Measurements from ENCODE around the gene BLVRA. TPM values are rescaled to one million over a fixed set of nuclear protein-coding genes. Genes with fewer than 3 reads are reported as not detected.
A peak's percentile ranks its signal among the peaks of the same experiment; 100 is the strongest.
"Not testable (repeated sequence)": the region's sequence is repeated elsewhere in the genome, so short reads cannot be mapped to it uniquely, and the experiment has no call there.

BLVRA gene
- total RNA-seq, 6 experiments from 2014 or later, result 3.1 to 14.7 (median 5.6) TPM

DNA sequence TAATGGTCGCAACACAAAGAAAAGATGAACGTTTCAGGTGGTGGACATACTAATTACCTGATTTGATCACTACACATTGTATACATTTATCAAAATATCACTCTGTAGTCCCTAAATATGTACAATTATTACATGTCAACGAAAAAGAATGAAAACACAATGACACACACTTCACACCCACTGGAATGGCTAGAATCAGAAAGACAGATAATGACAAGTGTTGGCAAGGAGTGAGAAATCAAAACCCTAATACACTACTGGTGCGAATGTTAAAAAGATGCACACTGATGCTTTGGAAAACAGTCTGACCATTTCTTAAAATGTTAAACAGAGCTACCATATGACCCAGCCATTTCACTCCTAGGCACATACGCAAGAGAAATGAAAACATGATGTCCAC lies 31.5 kb upstream of the BLVRA start:
- TF ChIP-seq, protein P1, sequence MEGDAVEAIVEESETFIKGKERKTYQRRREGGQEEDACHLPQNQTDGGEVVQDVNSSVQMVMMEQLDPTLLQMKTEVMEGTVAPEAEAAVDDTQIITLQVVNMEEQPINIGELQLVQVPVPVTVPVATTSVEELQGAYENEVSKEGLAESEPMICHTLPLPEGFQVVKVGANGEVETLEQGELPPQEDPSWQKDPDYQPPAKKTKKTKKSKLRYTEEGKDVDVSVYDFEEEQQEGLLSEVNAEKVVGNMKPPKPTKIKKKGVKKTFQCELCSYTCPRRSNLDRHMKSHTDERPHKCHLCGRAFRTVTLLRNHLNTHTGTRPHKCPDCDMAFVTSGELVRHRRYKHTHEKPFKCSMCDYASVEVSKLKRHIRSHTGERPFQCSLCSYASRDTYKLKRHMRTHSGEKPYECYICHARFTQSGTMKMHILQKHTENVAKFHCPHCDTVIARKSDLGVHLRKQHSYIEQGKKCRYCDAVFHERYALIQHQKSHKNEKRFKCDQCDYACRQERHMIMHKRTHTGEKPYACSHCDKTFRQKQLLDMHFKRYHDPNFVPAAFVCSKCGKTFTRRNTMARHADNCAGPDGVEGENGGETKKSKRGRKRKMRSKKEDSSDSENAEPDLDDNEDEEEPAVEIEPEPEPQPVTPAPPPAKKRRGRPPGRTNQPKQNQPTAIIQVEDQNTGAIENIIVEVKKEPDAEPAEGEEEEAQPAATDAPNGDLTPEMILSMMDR (IDR thresholded peaks at IDR 0.05), result no peak
- TF ChIP-seq POLR2A (IDR thresholded peaks at IDR 0.05), result no peak
- Histone ChIP-seq H3K4me3 (no peak overlapping the region), H3K36me3 (no peaks in the 10 kb centered on the region), H3K9me3 (no peaks in the 10 kb centered on the region), H3K27ac (no peak overlapping the region), H3K4me1 (peaks cover 0 to 15% (median 2%) of the 10 kb centered on the region in 4 donors), H3K27me3 (no peaks in the 10 kb centered on the region)
- ATAC-seq (no peak), DNase-seq (no peak)
- intact Hi-C loops (cut with DNase I), result loop anchor here in 1 of 2 donors (10.0 kb wide), 1 partner anchor 142 kb away; the partner anchor contains the start of gene STK17A
- 89% methylated on average over 5 of the region's 5 CpGs for WGBS (ENCODE audit: insufficient coverage, low coverage, low lambda C conversion rate, missing lambda C conversion rate)

GRCh38 chr7:43727494-43727893 lies 31.0 kb upstream of the BLVRA start:
- no peaks in the 10 kb centered on the region for H3K27me3 ChIP-seq
- H3K27ac ChIP-seq, result no peak overlapping the region
- H3K4me3 ChIP-seq, result no peak overlapping the region
- 21% methylated on average over 1 of the region's 1 CpG for WGBS (ENCODE audit: insufficient coverage, low coverage, low lambda C conversion rate, missing lambda C conversion rate)
- no peaks in the 10 kb centered on the region for H3K9me3 ChIP-seq
- no peaks in the 10 kb centered on the region for H3K36me3 ChIP-seq
- no peak for DNase-seq
- no peak for ATAC-seq
- no peak for TF ChIP-seq POLR2A (IDR thresholded peaks at IDR 0.05)
- TF ChIP-seq, protein P1 (IDR thresholded peaks at IDR 0.05), result no peak
- peaks cover 0 to 15% (median 2%) of the 10 kb centered on the region in 4 donors for H3K4me1 ChIP-seq
- intact Hi-C loops (cut with DNase I), result loop anchor here in 1 of 2 donors (10.0 kb wide), 1 partner anchor 143 kb away; the partner anchor contains the start of gene STK17A

GRCh38 chr7:43729214-43729923 lies 29.1 kb upstream of the BLVRA start, which contains the start of gene COA1:
Gene COA1 (minus strand): TSS chr7:43729523. CDS start chr7:43648614, 80,909 bp downstream.
- under 1% methylated on average over 17 of the region's 66 CpGs for WGBS (ENCODE audit: insufficient coverage, low coverage, low lambda C conversion rate, missing lambda C conversion rate)
- Histone ChIP-seq H3K27me3 (no peaks in the 10 kb centered on the region), H3K36me3 (no peaks in the 10 kb centered on the region), H3K4me1 (peaks cover 0 to 15% (median 2%) of the 10 kb centered on the region in 4 donors), H3K4me3 (peak within 1 kb of the TSS; percentile 74 to 90 (median 79)), H3K27ac (peak within 1 kb of the TSS; percentile 41 to 58 (median 56)), H3K9me3 (no peaks in the 10 kb centered on the region)
- peak; percentile 59 for TF ChIP-seq POLR2A (IDR thresholded peaks at IDR 0.05)
- TF ChIP-seq, protein P1 (IDR thresholded peaks at IDR 0.05), result peak in 1 of 4 donors; percentile 7
- peak; percentile 85 to 91 (median 89) for DNase-seq
- ATAC-seq, result peak; percentile 99 to 100 (median 100)
- intact Hi-C loops (cut with DNase I), result loop anchor here in 1 of 2 donors (10.0 kb wide), 1 partner anchor 145 kb away; the partner anchor contains the start of gene STK17A

DNA sequence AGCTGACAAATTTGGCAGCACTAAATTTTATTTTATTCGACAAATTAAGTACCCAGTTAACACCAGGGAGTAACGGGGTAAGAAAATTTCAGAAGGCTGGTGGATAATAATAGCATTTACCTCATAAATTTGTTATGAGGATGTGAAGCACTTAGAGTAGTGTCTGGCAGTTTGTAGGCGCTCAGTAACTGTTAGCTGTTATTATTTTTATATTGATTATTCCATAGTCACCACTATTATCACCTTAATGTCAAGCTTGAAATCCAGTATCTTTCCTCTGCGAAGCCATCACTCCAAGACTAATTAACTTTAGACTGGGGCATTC lies 28.6 kb upstream of the BLVRA start:
- intact Hi-C loops (cut with DNase I), result loop anchor here in 1 of 2 donors (10.0 kb wide), 1 partner anchor 145 kb away; the partner anchor contains the start of gene STK17A
- 19% methylated on average over 4 of the region's 4 CpGs for WGBS (ENCODE audit: insufficient coverage, low coverage, low lambda C conversion rate, missing lambda C conversion rate)
- H3K4me1 ChIP-seq, result peaks cover 0 to 15% (median 2%) of the 10 kb centered on the region in 4 donors

GRCh38 chr7:43731494-43731893 lies 27.0 kb upstream of the BLVRA start:
- H3K27ac ChIP-seq; ATAC-seq; H3K36me3 ChIP-seq; H3K27me3 ChIP-seq; H3K9me3 ChIP-seq; H3K4me3 ChIP-seq; intact Hi-C loops (cut with DNase I); DNase-seq: not testable (repeated sequence)
- H3K4me1 ChIP-seq, result peaks cover 0 to 15% (median 2%) of the 10 kb centered on the region in 4 donors
- 74% methylated on average over 3 of the region's 3 CpGs for WGBS (ENCODE audit: insufficient coverage, low coverage, low lambda C conversion rate, missing lambda C conversion rate)

More for the DNA sequence above, 28.6 kb upstream of the BLVRA start:
- Histone ChIP-seq H3K36me3 (no peaks in the 10 kb centered on the region), H3K27me3 (no peaks in the 10 kb centered on the region), H3K9me3 (no peaks in the 10 kb centered on the region), H3K27ac (peak overlapping the region; percentile 41 to 58 (median 56)), H3K4me3 (peak overlapping the region; percentile 74 to 90 (median 79))
- DNase-seq, result no peak
- TF ChIP-seq, protein P1 (IDR thresholded peaks at IDR 0.05), result no peak
- no peak for TF ChIP-seq POLR2A (IDR thresholded peaks at IDR 0.05)
- no peak for ATAC-seq

- H3K27ac ChIP-seq; DNase-seq; intact Hi-C loops (cut with DNase I); H3K36me3 ChIP-seq; H3K9me3 ChIP-seq; ATAC-seq; H3K4me3 ChIP-seq; H3K4me1 ChIP-seq; H3K27me3 ChIP-seq: not testable (repeated sequence)
- 73% methylated on average over 15 of the region's 18 CpGs for WGBS (ENCODE audit: insufficient coverage, low coverage, low lambda C conversion rate, missing lambda C conversion rate)
Measured at GRCh38 chr7:43734575-43735332, 23.7 kb upstream of the BLVRA start.
